BLaER1 treated with 17β-estradiol and CSF1 and Interleukin-3, amounts not matched to agents 10 nM and 100 nM (cell line): Measurements from ENCODE around the gene MPRIP.
A peak's percentile ranks its signal among the peaks of the same experiment; 100 is the strongest.

Source experiments
- H3K27ac ChIP-seq, 11 experiments: shearing (Covaris generic); formaldehyde crosslinking; 2 replicates each; pipeline ENCODE4 v1.8.1; 2022
- H3K27me3 ChIP-seq, 11 experiments: shearing (Covaris generic); formaldehyde crosslinking; 2 replicates each; pipeline ENCODE4 v1.8.1; 2022
- H3K36me3 ChIP-seq, 11 experiments: shearing (Covaris generic); formaldehyde crosslinking; 2 replicates each; pipeline ENCODE4 v1.8.1; 2022
- H3K4me1 ChIP-seq, 10 experiments: shearing (Covaris generic); formaldehyde crosslinking; 2 replicates each; pipeline ENCODE4 v1.8.1; 2022
- H3K4me2 ChIP-seq, 11 experiments: shearing (Covaris generic); formaldehyde crosslinking; 2 replicates each; pipeline ENCODE4 v1.8.1; 2022
- H3K4me3 ChIP-seq, 10 experiments: shearing (Covaris generic); formaldehyde crosslinking; 2 replicates each; pipeline ENCODE4 v1.8.1; 2022
- H3K9ac ChIP-seq, 11 experiments: shearing (Covaris generic); formaldehyde crosslinking; 2 replicates each; pipeline ENCODE4 v1.8.1; 2022
- H3K9me3 ChIP-seq, 11 experiments: shearing (Covaris generic); formaldehyde crosslinking; replicated peaks in 1 of 11; 2 replicates each; pipeline ENCODE4 v1.8.1; 2022
- H4K20me1 ChIP-seq, 11 experiments: shearing (Covaris generic); formaldehyde crosslinking; 2 replicates each; pipeline ENCODE4 v1.8.1; 2022
- Cebpa-rat ChIP-seq, 11 experiments: shearing (Covaris generic); IDR thresholded peaks; 2 replicates each; pipeline ENCODE4 v1.8.1; 2022

MPRIP gene

DNA sequence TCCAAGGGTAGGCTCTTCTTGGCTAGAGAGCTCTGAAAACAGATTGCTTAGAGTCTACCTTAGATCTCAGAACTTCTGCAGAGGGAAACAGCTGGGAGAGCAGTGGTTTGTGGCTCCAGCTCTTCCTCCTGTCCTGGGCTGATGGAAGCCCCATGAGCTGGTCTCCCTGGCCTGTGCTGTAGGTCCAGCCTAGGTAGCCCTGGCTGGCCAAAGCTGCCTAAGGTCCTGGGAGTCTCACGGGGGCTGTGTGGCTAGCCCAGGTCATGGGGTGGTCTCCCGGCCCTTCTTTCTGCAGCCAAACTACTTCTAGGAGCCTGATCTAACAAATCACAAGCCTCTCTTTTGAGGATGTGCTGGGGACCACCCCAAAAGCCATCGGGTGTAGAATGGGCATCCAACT lies 75.7 kb downstream of the MPRIP start:
- Histone ChIP-seq H3K9me3 (no peaks in the 10 kb centered on the region), H3K4me3 (no peak overlapping the region), H3K36me3 (peaks cover 0 to 11% (median 0%) of the 10 kb centered on the region in 11 experiments; a peak in 3 of 22 replicates), H3K9ac (peak overlapping the region in 3 of 11 experiments; percentile 37 to 56 (median 55); a peak in 3 of 22 replicates), H3K4me2 (peak overlapping the region; percentile 65 to 94 (median 85)), H3K27me3 (no peaks in the 10 kb centered on the region), H4K20me1 (peaks cover 89 to 100% (median 100%) of the 10 kb centered on the region in 11 experiments; a peak in 21 of 22 replicates), H3K27ac (peak overlapping the region in 7 of 11 experiments; percentile 8 to 64 (median 42); a peak in 10 of 22 replicates), H3K4me1 (peaks cover 51 to 100% (median 92%) of the 10 kb centered on the region in 10 experiments)
- no peak for TF ChIP-seq Cebpa-rat (IDR thresholded peaks at IDR 0.05)

DNA sequence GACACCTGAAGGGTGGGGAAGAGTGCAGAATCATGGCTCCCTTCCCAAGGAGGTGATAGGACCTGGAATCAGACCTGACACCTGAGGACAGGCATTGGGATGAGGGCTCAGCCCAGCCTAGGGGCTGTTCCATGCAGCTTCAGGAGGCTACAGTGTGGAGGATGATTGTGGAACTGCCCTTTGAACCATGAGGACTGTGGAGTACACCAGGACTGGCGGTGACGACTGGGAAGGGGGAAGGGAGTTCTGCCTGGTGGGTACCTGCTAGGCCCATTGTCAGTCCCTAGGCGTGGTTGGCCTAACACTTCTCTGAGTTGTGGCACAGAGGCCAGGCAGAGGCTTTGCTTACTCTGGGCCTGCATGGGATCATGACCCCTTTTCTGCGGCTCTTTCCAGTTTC lies 76.1 kb downstream of the MPRIP start:
- Histone ChIP-seq H3K27me3 (no peaks in the 10 kb centered on the region), H3K27ac (peak overlapping the region in 9 of 11 experiments; percentile 8 to 64 (median 42); a peak in 16 of 22 replicates), H3K4me3 (peak overlapping the region in 1 of 10 experiments; percentile 11; a peak in 3 of 20 replicates), H4K20me1 (peaks cover 87 to 100% (median 100%) of the 10 kb centered on the region in 11 experiments; a peak in 21 of 22 replicates), H3K36me3 (peaks cover 0 to 11% (median 0%) of the 10 kb centered on the region in 11 experiments; a peak in 3 of 22 replicates), H3K4me2 (peak overlapping the region; percentile 65 to 94 (median 85)), H3K4me1 (peaks cover 51 to 100% (median 92%) of the 10 kb centered on the region in 10 experiments), H3K9ac (peak overlapping the region in 5 of 11 experiments; percentile 1 to 56 (median 37); a peak in 8 of 22 replicates), H3K9me3 (no peaks in the 10 kb centered on the region)
- TF ChIP-seq Cebpa-rat (IDR thresholded peaks at IDR 0.05): no peak

DNA sequence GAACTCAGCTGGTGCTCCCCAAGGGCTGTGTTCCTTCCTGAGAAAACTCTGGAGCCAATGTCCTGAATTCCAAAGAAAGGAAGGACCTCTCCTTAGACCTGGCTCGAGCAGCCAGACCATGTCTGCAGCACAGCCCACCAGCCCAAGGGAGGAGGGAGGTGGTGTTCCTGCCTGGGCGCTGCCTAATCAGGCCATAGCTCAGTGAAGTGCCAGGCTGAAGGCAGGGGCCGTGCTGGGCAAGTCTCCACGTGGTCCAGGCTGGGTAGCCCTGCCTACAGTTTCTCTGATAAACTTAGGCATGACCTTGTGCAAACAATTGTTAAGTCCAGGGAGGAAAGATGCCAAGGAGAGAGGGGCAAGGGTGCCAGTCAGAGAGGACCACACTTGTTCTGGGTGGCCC lies 76.8 kb downstream of the MPRIP start:
- no peak overlapping the region for H3K4me3 ChIP-seq
- TF ChIP-seq Cebpa-rat (IDR thresholded peaks at IDR 0.05): no peak
- peak overlapping the region in 9 of 11 experiments; percentile 8 to 64 (median 42); a peak in 16 of 22 replicates for H3K27ac ChIP-seq
- peak overlapping the region in 5 of 11 experiments; percentile 1 to 56 (median 37); a peak in 8 of 22 replicates for H3K9ac ChIP-seq
- H4K20me1 ChIP-seq: peaks cover 85 to 100% (median 99%) of the 10 kb centered on the region in 11 experiments; a peak in 21 of 22 replicates
- H3K4me1 ChIP-seq: peaks cover 51 to 100% (median 92%) of the 10 kb centered on the region in 10 experiments
- H3K36me3 ChIP-seq: peaks cover 0 to 11% (median 0%) of the 10 kb centered on the region in 11 experiments; a peak in 3 of 22 replicates
- H3K9me3 ChIP-seq: no peaks in the 10 kb centered on the region
- peak overlapping the region; percentile 65 to 94 (median 85) for H3K4me2 ChIP-seq
- H3K27me3 ChIP-seq: no peaks in the 10 kb centered on the region

DNA sequence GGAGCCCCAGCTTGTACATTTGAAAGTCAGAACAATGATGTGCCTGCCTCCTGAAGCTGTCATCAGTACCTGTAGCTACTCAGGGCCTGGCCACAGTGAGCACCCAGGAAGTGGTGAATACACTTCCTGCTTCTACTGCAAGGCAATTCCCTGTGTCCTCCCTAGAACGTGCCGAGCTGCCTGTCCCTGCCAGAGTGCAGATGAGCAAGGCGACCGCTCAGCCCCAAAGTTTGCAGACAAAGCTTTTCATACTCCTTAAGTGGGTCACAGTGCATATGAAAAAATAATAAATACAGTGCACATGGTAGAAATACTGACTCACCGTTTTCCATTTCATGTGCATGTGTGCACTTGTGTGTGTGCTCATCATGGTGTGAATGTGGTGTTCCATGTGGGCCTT lies 77.3 kb downstream of the MPRIP start:
- Histone ChIP-seq H3K4me1 (peaks cover 49 to 100% (median 92%) of the 10 kb centered on the region in 10 experiments), H3K4me3 (no peak overlapping the region), H3K27ac (peak overlapping the region in 9 of 11 experiments; percentile 8 to 64 (median 42); a peak in 14 of 22 replicates), H3K27me3 (no peaks in the 10 kb centered on the region), H3K9ac (peak overlapping the region in 3 of 11 experiments; percentile 22 to 55 (median 30); a peak in 4 of 22 replicates), H3K36me3 (peaks cover 0 to 11% (median 0%) of the 10 kb centered on the region in 11 experiments; a peak in 3 of 22 replicates), H4K20me1 (peaks cover 85 to 100% (median 99%) of the 10 kb centered on the region in 11 experiments; a peak in 21 of 22 replicates), H3K4me2 (peak overlapping the region; percentile 65 to 94 (median 85)), H3K9me3 (no peaks in the 10 kb centered on the region)
- no peak for TF ChIP-seq Cebpa-rat (IDR thresholded peaks at IDR 0.05)

DNA sequence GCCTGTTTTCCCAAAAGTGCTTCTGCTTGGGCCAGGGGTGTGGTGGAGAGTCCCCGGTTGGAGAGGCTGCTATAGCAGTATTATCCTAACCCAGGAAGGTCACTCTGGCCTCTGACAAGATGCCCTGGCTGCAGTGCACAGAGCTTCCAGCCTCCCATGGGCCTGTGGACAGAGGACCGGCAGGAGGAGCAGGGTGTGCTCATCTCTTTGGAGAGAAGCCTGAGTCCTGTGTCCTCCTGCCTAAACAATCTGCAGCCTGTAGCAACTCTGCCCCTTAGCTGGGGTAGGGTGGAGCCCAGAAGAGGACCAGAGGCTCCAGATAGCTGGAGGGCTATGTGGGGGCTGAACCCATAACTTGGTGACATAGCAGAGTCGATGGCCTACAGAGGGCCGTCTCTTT lies 78.0 kb downstream of the MPRIP start:
- H4K20me1 ChIP-seq: peaks cover 85 to 100% (median 99%) of the 10 kb centered on the region in 11 experiments; a peak in 21 of 22 replicates
- H3K9me3 ChIP-seq: no peaks in the 10 kb centered on the region
- H3K36me3 ChIP-seq: peaks cover 0 to 11% (median 0%) of the 10 kb centered on the region in 11 experiments; a peak in 3 of 22 replicates
- peaks cover 49 to 100% (median 92%) of the 10 kb centered on the region in 10 experiments for H3K4me1 ChIP-seq
- H3K4me3 ChIP-seq: no peak overlapping the region
- H3K27me3 ChIP-seq: no peaks in the 10 kb centered on the region
- peak overlapping the region in 8 of 11 experiments; percentile 18 to 64 (median 34); a peak in 12 of 22 replicates for H3K27ac ChIP-seq
- no peak for TF ChIP-seq Cebpa-rat (IDR thresholded peaks at IDR 0.05)
- H3K4me2 ChIP-seq: peak overlapping the region; percentile 65 to 94 (median 85); a peak in 19 of 22 replicates
- peak overlapping the region in 5 of 11 experiments; percentile 3 to 30 (median 15); a peak in 3 of 22 replicates for H3K9ac ChIP-seq

DNA sequence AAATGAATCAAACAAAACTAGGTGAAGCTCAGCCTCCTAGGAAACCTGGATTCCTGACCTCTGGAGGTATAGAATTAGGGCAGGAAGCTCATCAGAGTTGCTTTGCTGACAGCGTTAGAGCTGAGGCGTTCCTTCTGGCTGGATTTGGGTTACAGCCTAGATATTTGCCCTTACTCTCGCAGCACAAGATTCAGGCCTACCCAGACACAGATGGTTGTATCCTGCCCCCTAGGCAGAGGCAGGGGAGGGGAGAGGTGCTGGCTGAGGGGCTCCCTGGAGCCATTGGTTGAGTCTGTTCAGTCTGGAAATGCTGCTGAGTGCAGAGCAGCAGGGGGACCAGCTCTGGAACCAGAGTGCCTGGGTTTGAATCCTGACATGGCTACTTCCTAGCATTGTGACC lies 78.4 kb downstream of the MPRIP start:
- H3K27ac ChIP-seq: peak overlapping the region in 8 of 11 experiments; percentile 18 to 64 (median 34); a peak in 10 of 22 replicates

DNA sequence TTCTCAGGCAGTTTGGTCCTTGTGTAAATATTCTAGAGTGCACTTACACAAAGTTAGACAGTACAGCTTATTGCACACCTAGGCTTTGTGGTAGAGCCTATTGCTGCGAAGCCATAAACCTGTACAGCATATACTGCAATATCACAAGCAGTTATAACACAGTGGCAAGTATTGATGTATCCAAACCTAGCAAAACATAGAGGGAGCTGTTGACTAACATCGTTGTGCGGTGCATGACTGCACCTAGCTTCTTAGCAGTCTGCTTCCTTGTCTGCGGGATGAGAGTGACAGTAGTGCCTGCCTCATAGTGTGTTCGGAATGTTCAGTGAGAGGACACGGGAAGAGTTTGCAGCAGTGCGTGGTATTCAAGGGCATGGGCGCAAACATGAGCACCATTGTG lies 78.9 kb downstream of the MPRIP start:
- Histone ChIP-seq H3K27ac (peak overlapping the region in 2 of 11 experiments; percentile 18 to 31; a peak in 3 of 22 replicates), H3K9me3 (no peaks in the 10 kb centered on the region), H3K4me1 (peaks cover 53 to 100% (median 92%) of the 10 kb centered on the region in 10 experiments), H4K20me1 (peaks cover 85 to 100% (median 99%) of the 10 kb centered on the region in 11 experiments; a peak in 21 of 22 replicates), H3K36me3 (peaks cover 0 to 10% (median 0%) of the 10 kb centered on the region in 11 experiments; a peak in 3 of 22 replicates), H3K27me3 (no peaks in the 10 kb centered on the region), H3K4me2 (peak overlapping the region in 4 of 11 experiments; percentile 89 to 94 (median 92); a peak in 2 of 22 replicates), H3K4me3 (no peak overlapping the region), H3K9ac (no peak overlapping the region)
- TF ChIP-seq Cebpa-rat (IDR thresholded peaks at IDR 0.05): no peak

More for the DNA sequence above, 78.4 kb downstream of the MPRIP start:
- Histone ChIP-seq H3K4me1 (peaks cover 49 to 100% (median 92%) of the 10 kb centered on the region in 10 experiments), H3K27me3 (no peaks in the 10 kb centered on the region), H4K20me1 (peaks cover 85 to 100% (median 99%) of the 10 kb centered on the region in 11 experiments; a peak in 21 of 22 replicates), H3K4me3 (no peak overlapping the region), H3K9ac (peak overlapping the region in 3 of 11 experiments; percentile 3 to 30 (median 15); a peak in 2 of 22 replicates), H3K4me2 (peak overlapping the region in 9 of 11 experiments; percentile 71 to 94 (median 86); a peak in 14 of 22 replicates), H3K36me3 (peaks cover 0 to 11% (median 0%) of the 10 kb centered on the region in 11 experiments; a peak in 3 of 22 replicates), H3K9me3 (no peaks in the 10 kb centered on the region)
- TF ChIP-seq Cebpa-rat (IDR thresholded peaks at IDR 0.05): no peak

DNA sequence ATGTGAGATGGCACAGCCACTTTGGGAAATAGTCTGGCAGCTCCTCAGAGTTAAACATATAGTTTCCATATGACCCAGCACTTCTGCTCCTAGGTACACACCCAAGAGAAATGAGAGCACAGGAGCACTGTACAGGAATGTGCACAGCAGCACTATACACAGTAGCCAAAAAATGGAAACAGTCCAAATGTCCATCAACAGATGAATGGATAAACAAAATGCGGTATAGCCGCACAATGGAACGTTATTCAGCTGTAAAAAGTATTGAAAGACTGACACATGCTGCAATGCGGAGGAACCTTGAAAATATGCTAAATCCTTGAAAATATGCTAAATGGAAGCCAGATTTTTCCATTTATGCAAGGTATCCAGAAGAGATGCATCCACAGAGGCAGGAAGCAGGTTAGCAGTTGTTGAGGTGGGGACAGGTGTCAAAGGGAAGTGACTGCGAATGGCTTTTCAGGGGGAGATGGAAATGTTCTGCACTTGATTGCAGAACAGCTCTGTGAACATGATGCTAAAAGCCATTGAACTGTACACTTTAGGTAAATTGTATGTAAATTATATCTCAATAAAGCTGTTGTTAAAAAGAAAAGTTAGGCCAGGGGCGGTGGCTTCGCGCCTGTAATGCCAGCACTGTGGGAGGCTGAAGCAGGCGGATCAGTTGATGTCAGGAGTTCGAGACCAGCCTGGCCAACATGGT lies 80.7 kb downstream of the MPRIP start:
- Histone ChIP-seq H3K27me3 (no peaks in the 10 kb centered on the region), H3K4me3 (no peak overlapping the region), H3K36me3 (peaks cover 11 to 14% (median 11%) of the 10 kb centered on the region in 11 experiments; a peak in 20 of 22 replicates), H3K4me2 (peak overlapping the region in 9 of 11 experiments; percentile 1 to 97 (median 25); a peak in 9 of 22 replicates), H4K20me1 (peaks cover 85 to 100% (median 99%) of the 10 kb centered on the region in 11 experiments; a peak in 21 of 22 replicates), H3K27ac (no peak overlapping the region; a peak in 1 of 22 replicates), H3K9me3 (no peaks in the 10 kb centered on the region), H3K9ac (no peak overlapping the region), H3K4me1 (peaks cover 56 to 100% (median 92%) of the 10 kb centered on the region in 10 experiments)
- no peak for TF ChIP-seq Cebpa-rat (IDR thresholded peaks at IDR 0.05)
